Stimulated activated CD4-positive, alpha-beta T cell treated with anti-CD3 and anti-CD28 coated beads, Interleukin-4, amount 100 ng/mL, for 24 hours (primary cell): ENCODE data around the gene PDZD2.

Experiments
- DNase-seq: peaks from one replicate; pipeline ENCODE4 v3.0.0-alpha.2; 2020

The PDZD2 gene

DNA sequence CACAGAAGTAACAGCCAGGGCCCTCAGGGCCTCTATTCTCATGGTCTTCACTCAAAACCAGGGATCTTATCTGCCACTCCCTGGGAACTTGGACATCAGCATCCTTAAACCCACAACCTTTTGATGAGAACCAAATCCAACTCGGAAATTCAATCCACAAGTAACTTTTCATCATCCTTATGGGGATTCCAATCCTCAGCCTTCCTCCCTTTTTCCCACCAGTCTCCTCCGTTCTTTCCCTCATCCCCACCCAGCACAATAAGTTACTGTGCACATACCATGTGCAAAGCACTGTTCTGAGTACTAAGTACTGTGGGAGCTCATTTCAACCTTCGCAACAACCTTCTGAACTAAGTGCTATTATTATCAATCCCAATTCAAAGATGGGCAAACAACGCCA is 518.1 kb downstream of the PDZD2 start:
- no peak for DNase-seq

GRCh38 chr5:32158679-32158975 is 519.7 kb downstream of the PDZD2 start:
- no peak for DNase-seq

DNA sequence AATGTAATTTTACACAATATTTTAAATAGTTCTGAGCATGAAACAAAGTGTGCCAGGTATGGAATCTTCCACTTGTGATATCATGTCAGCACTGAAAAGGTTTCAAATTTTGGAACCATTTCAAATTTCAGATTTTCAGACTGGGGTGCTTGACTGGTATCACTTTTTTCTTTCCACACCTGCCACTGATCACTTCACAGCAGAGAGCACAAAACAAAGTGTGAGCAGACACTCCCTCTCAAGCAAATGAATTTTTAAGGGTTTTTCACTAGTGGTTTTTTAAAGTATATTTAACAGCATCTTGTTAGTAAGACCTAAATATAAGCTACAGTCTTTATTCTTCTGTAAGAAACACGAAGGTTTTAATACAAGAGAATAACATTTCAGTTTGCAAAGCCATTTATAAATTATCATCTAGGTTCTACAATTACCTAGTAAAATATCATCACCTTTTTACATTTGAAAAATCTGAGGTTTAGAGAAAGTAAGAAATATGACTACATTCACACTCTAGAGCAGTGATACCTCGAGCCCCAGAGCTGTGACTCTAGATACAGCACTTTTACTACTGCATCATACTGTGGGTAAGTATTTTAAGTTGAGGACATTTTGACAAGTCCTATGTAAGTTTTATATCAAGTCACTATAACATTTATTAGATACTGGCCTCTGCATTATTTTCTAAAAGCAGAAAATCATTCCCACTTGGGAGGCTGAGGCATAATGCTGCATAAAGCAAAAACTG is 520.6 kb downstream of the PDZD2 start:
- DNase-seq, result no peak

- no peak for DNase-seq
Observed at GRCh38 chr5:32160228-32160627, 521.3 kb downstream of the PDZD2 start.
